Esophagus muscularis mucosa (tissue), 4 donors: Measurements from ENCODE around the gene WNT6.

Experiments used
- CTCF ChIP-seq, 3 experiments: fragments of 200-600 bp in 2 of 3; fragments of 450-650 bp in 1 of 3; sonication (generic) in 2 of 3; IDR thresholded peaks; one replicate each; pipeline ENCODE4 v1.5.1; 2017 to 2019; ENCODE audit warnings: antibody characterized with exemption in 3 of 3, mild to moderate bottlenecking in 2 of 3, moderate library complexity in 1 of 3
- EP300 ChIP-seq: sonication (generic); formaldehyde crosslinking; IDR thresholded peaks from one replicate; pipeline ENCODE4 v1.6.1; 2017; ENCODE audit warnings: antibody characterized with exemption
- POLR2A ChIP-seq: fragments of 450-650 bp; IDR thresholded peaks from one replicate; pipeline ENCODE4 v1.6.1; 2017; ENCODE audit warnings: antibody characterized with exemption, moderate library complexity, mild to moderate bottlenecking, low read depth

DNA sequence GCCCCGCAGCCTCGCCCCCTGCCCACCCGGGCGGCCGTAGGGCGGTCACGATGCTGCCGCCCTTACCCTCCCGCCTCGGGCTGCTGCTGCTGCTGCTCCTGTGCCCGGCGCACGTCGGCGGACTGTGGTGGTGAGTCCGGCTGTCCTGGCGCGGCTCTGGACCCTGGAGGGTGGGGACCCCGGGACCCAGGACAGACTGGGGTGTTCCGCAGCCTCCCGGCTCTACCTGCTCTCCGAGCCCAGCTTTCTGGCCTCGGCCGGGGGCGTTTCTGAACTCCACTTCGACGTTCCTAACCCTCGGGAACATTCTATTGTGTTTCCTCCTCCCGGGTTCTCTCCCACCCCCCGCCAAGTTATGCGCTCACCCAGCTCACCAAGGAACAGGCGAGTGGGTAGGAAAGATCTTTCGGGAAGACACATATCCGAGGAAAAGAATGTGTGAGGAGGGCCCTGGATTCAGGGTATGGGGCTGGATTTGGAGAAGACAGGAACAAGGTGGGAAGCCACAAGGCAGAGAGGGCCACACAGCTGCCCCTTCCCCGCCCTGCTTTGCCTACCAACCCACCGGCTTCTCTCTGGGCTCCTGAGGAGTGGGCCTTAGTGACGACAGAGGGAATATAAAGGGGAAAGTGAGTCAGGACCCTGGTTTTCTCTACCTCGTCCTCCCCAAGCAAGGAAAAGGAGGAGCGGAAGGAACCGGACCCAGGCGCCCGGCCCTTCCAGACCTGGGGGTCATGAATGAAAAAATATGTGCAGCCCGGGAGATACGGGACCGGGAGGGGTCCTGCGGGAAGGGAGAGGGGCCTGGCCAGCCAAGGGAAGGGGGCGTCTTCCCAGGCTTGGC, 605 bp downstream of the WNT6 start:
- TF ChIP-seq CTCF (IDR thresholded peaks at IDR 0.05) (no peak), EP300 (no peak), POLR2A (no peak)
